Gastroesophageal sphincter (tissue), 4 donors: ENCODE data around the gene KLHDC8A. TPM values are rescaled to one million over a fixed set of nuclear protein-coding genes. Genes with fewer than 3 reads are reported as not detected.
A peak's percentile ranks its signal among the peaks of the same experiment; 100 is the strongest.

ENCODE experiments used
- ATAC-seq: fragments of 150-250 bp; one replicate; pipeline ENCODE4 v1.9.1; 2016; ENCODE audit warnings: mild to moderate bottlenecking, moderate library complexity
- H3K27ac ChIP-seq, 4 donors: fragments of 200-600 bp; sonication (generic) in 3 of 4; 1 replicate in 3 of 4; 2 replicates in 1 of 4; pipeline ENCODE4 v1.5.1; 2016 to 2019
- H3K27me3 ChIP-seq: fragments of 200-600 bp; sonication (generic); one replicate; pipeline ENCODE4 v1.5.1; 2019
- H3K36me3 ChIP-seq, 2 donors: fragments of 200-600 bp; sonication (generic); one replicate each; pipeline ENCODE4 v1.5.1; 2019; ENCODE audit warnings: control low read depth in 1 of 2
- H3K4me1 ChIP-seq, 3 donors: fragments of 200-600 bp; sonication (generic); 1 replicate in 2 of 3; 2 replicates in 1 of 3; pipeline ENCODE4 v1.5.1; 2016 to 2019; ENCODE audit warnings: control low read depth in 2 of 3
- H3K4me3 ChIP-seq, 2 donors: fragments of 200-600 bp; sonication (generic); one replicate each; pipeline ENCODE4 v1.5.1; 2019; ENCODE audit warnings: mild to moderate bottlenecking in 1 of 2, moderate library complexity in 1 of 2
- H3K9me3 ChIP-seq, 3 donors: fragments of 200-600 bp; sonication (generic); one replicate each; pipeline ENCODE4 v1.5.1; 2017 to 2019; ENCODE audit warnings: control low read depth in 2 of 3
- EP300 ChIP-seq: sonication (generic); formaldehyde crosslinking; IDR thresholded peaks from one replicate; pipeline ENCODE4 v1.6.1; 2017; ENCODE audit warnings: antibody characterized with exemption, mild to moderate bottlenecking
- POLR2A ChIP-seq, 2 donors: fragments of 450-650 bp; IDR thresholded peaks; one replicate each; pipeline ENCODE4 v1.6.1; 2017; ENCODE audit warnings: antibody characterized with exemption in 2 of 2, mild to moderate bottlenecking in 2 of 2, moderate library complexity in 1 of 2
- POLR2AphosphoS5 ChIP-seq: sonication (generic); formaldehyde crosslinking; IDR thresholded peaks from one replicate; pipeline ENCODE4 v1.6.1; 2017; ENCODE audit warnings: antibody characterized with exemption
- WGBS, 2 donors: methylation state at CpG; one replicate each; pipeline ENCODE4 v1.1.5; 2018; ENCODE audit warnings: low coverage in 1 of 2; 5-methylcytosine and 5-hydroxymethylcytosine counted together
- total RNA-seq, 4 donors: library from RNA; depleted of rRNA; stranded (reverse); fragments of >200 nt; gene quantifications; one replicate each; pipeline ENCODE4 v1.1.0, GENCODE V29; 2016
- TF ChIP-seq, protein P1 (sequence below), 4 experiments: fragments of 200-600 bp in 2 of 4; fragments of 450-650 bp in 2 of 4; sonication (generic) in 1 of 4; IDR thresholded peaks; one replicate each; pipeline ENCODE4 v1.5.1; 2017 to 2019; ENCODE audit warnings: antibody characterized with exemption in 4 of 4, mild to moderate bottlenecking in 2 of 4, moderate library complexity in 2 of 4

KLHDC8A gene
- total RNA-seq, 4 donors from 2014 or later: 0.16 to 0.40 (median 0.31) TPM; not detected in 1

DNA sequence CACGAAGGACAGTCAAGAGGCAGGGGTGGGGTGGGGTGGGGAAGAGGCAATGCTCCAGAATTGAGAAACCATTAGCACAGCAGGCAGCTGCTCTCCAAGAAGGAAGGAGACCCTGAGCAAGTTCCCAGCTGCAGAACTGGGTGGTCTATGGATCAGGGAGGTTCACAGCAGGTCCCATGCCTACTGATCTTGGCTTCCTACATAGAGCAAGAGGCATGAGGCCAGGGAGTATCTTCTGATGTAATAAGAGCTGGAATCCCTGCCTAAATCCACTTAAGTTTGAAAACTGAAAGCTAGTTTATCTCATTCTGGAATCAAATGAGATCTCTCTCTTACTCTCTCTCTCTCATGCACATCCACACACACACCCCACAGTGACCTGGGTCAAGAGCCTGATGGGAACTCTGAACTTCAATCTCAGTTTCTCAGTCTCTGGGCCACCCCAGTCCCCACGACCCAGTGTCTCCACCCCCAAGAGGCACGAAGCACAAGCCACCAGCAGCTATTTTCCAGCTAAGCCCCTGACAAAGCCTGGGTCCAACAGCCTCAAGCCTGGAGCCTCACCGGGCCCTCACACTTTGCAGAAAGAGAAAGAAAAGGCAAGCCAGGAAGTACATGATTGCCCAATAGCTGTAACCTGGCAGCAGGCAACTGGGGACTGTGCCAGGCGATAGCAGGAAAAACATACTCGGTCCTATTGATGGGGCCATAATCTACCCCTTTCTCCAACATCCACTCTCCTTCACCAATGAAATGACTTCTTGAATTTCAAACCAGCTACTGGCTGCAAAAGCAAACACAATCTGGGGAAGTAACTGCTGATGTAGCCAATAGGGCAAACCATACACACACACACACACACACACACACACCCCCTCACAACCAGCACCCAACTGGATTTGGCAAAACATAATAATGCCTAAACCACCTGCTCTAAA is 37.4 kb downstream of the KLHDC8A start:
- Histone ChIP-seq H3K4me1 (peaks cover 0 to 55% (median 5%) of the 10 kb centered on the region in 3 donors), H3K27me3 (no peaks in the 10 kb centered on the region), H3K27ac (peak overlapping the region in 1 of 4 donors; percentile 26), H3K4me3 (peak overlapping the region in 1 of 2 donors; percentile 66), H3K9me3 (no peaks in the 10 kb centered on the region), H3K36me3 (no peaks in the 10 kb centered on the region)
- ATAC-seq: peak; percentile 41
- TF ChIP-seq, protein P1, sequence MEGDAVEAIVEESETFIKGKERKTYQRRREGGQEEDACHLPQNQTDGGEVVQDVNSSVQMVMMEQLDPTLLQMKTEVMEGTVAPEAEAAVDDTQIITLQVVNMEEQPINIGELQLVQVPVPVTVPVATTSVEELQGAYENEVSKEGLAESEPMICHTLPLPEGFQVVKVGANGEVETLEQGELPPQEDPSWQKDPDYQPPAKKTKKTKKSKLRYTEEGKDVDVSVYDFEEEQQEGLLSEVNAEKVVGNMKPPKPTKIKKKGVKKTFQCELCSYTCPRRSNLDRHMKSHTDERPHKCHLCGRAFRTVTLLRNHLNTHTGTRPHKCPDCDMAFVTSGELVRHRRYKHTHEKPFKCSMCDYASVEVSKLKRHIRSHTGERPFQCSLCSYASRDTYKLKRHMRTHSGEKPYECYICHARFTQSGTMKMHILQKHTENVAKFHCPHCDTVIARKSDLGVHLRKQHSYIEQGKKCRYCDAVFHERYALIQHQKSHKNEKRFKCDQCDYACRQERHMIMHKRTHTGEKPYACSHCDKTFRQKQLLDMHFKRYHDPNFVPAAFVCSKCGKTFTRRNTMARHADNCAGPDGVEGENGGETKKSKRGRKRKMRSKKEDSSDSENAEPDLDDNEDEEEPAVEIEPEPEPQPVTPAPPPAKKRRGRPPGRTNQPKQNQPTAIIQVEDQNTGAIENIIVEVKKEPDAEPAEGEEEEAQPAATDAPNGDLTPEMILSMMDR (IDR thresholded peaks at IDR 0.05): no peak
- TF ChIP-seq POLR2AphosphoS5 (no peak), EP300 (no peak), POLR2A (IDR thresholded peaks at IDR 0.05) (no peak)
- 44% methylated on average over 6 of the region's 6 CpGs; no CpG with 5 or more reads in 1 of the 2 donors for WGBS, 2 donors

GRCh38 chr1:205318231-205318991 is 38.3 kb downstream of the KLHDC8A start:
- H3K27me3 ChIP-seq: no peaks in the 10 kb centered on the region
- no peak overlapping the region for H3K27ac ChIP-seq
- ATAC-seq: no peak
- peaks cover 0 to 65% (median 5%) of the 10 kb centered on the region in 3 donors for H3K4me1 ChIP-seq
- TF ChIP-seq POLR2A (IDR thresholded peaks at IDR 0.05) (no peak), POLR2AphosphoS5 (no peak), EP300 (no peak)
- TF ChIP-seq, protein P1 (IDR thresholded peaks at IDR 0.05): no peak
- WGBS, 2 donors: 92 to 97% methylated on average over 2 to 5 of the region's 6 CpGs
- no peak overlapping the region for H3K4me3 ChIP-seq
- H3K9me3 ChIP-seq: no peaks in the 10 kb centered on the region
- no peaks in the 10 kb centered on the region for H3K36me3 ChIP-seq

DNA sequence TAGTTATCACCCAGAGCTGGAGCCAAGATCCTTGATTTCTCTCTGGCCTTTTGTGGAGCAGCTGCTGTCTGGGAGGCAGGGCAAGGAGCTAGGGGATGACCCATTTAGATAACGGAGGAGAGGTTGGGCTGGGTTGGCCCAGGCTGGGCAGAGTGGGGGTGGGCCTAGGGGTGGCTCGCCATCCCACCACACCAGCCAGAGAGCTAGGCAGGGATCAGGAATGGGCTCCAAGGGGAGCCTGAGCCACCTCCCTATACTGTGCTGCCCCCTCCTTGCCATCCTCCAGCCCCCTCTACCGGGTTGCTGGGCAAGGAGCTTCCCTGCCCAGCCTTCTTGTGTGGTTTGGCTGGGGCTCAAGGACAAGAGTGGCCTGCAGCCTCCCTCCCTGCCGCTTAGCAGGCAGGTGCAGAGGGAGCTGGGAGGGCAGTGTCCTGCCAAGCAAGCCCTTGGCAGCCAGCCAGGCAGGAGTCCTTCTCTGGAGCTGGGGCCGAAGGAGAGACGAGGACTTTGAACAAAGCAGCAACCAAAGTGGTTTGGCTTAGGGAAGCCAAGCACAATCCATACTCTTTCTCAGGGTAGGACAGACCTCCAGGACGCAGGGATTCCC is 39.3 kb downstream of the KLHDC8A start:
- Histone ChIP-seq H3K27ac (peak overlapping the region in 1 of 4 donors; percentile 10), H3K27me3 (no peaks in the 10 kb centered on the region), H3K9me3 (no peaks in the 10 kb centered on the region), H3K4me3 (no peak overlapping the region), H3K4me1 (peaks cover 0 to 68% (median 5%) of the 10 kb centered on the region in 3 donors), H3K36me3 (no peaks in the 10 kb centered on the region)
- no peak for TF ChIP-seq POLR2AphosphoS5
- ATAC-seq: peak; percentile 2
- 4% methylated on average over 3 of the region's 7 CpGs; no CpG with 5 or more reads in 1 of the 2 donors for WGBS, 2 donors

- H3K4me3 ChIP-seq: no peak overlapping the region
- no peaks in the 10 kb centered on the region for H3K27me3 ChIP-seq
- no peak overlapping the region for H3K27ac ChIP-seq
- TF ChIP-seq POLR2A (IDR thresholded peaks at IDR 0.05): no peak
- no peak for TF ChIP-seq EP300
- TF ChIP-seq POLR2AphosphoS5: no peak
- TF ChIP-seq, protein P1 (IDR thresholded peaks at IDR 0.05): no peak
- peaks cover 0 to 58% (median 5%) of the 10 kb centered on the region in 3 donors for H3K4me1 ChIP-seq
- peaks cover 0 to 2% of the 10 kb centered on the region in 2 donors for H3K36me3 ChIP-seq
- H3K9me3 ChIP-seq: no peaks in the 10 kb centered on the region
- WGBS, 2 donors: 10 to 17% methylated on average over 1 of the region's 2 CpGs
- no peak for ATAC-seq
Observed at GRCh38 chr1:205316161-205316566, 40.6 kb downstream of the KLHDC8A start.
